SK-N-SH (cell line): ENCODE data around the gene RAB3A. TPM values are rescaled to one million over a fixed set of nuclear protein-coding genes. Genes with fewer than 3 reads are reported as not detected.

Experiments used
- CTCF ChIA-PET: fragments of 300-600, 350-600 bp; formaldehyde crosslinking; extraction: SDS; loops from one replicate; lab custom pipeline; 2021; lab: Yijun Ruan, JAX
- POLR2A ChIA-PET: fragments of 350-600 bp; sonication (Branson Sonifier 250); formaldehyde crosslinking; extraction: SDS; loops from one replicate; lab custom pipeline; 2020; ENCODE audit warnings: antibody characterized with exemption, inconsistent platforms; lab: Yijun Ruan, JAX
- DNase-seq: peaks from one replicate; pipeline ENCODE4 v3.0.0; 2012
- H2AFZ ChIP-seq: fragments of 200-600 bp; sonication (generic); 2 replicates; pipeline ENCODE4 v1.8.1; 2016; ENCODE audit warnings: antibody characterized with exemption, mild to moderate bottlenecking, low read depth
- H3F3A ChIP-seq: fragments of 200-600 bp; sonication (generic); replicated peaks from 2 replicates; pipeline ENCODE3; 2016; ENCODE audit warnings: antibody characterized with exemption, mild to moderate bottlenecking; ENCODE audit not compliant: insufficient read depth
- H3K27ac ChIP-seq, 2 experiments: fragments of 200-500 bp in 1 of 2; fragments of 200-600 bp in 1 of 2; sonication (Bioruptor generic) in 1 of 2; sonication (generic), shearing (Covaris generic) in 1 of 2; 2 replicates each; pipeline versions ENCODE4 v1.5.1 to v1.6.1; 2014 to 2016; ENCODE audit warnings: low read depth in 2 of 2, inconsistent platforms in 1 of 2, low read length in 1 of 2, mild to moderate bottlenecking in 1 of 2, mixed read lengths in 1 of 2
- H3K27me3 ChIP-seq: fragments of 200-600 bp; sonication (generic), shearing (Covaris generic); 2 replicates; pipeline ENCODE4 v1.6.1; 2016; ENCODE audit warnings: mixed run types; ENCODE audit not compliant: insufficient read depth
- H3K36me3 ChIP-seq, 2 experiments: fragments of 200-500 bp in 1 of 2; fragments of 200-600 bp in 1 of 2; sonication (Bioruptor generic) in 1 of 2; sonication (generic) in 1 of 2; replicated peaks in 1 of 2; 2 replicates each; pipeline versions ENCODE3 to v1.5.1; 2014 to 2016; ENCODE audit warnings: low read length in 1 of 2, mild to moderate bottlenecking in 1 of 2; ENCODE audit not compliant: insufficient read depth in 2 of 2, control insufficient read depth in 1 of 2
- H3K4me1 ChIP-seq, 2 experiments: fragments of 200-500 bp in 1 of 2; fragments of 200-600 bp in 1 of 2; sonication (Bioruptor generic) in 1 of 2; sonication (generic), shearing (Covaris generic) in 1 of 2; 2 replicates each; pipeline versions ENCODE4 v1.5.1 to v1.6.1; 2014 to 2016; ENCODE audit warnings: low read depth in 1 of 2, low read length in 1 of 2, mixed run types in 1 of 2; ENCODE audit not compliant: insufficient read depth in 2 of 2, control insufficient read depth in 1 of 2
- H3K4me2 ChIP-seq: fragments of 200-600 bp; sonication (generic), shearing (Covaris generic); 2 replicates; pipeline ENCODE4 v1.6.1; 2017; ENCODE audit warnings: mixed run types
- H3K4me3 ChIP-seq, 2 experiments: fragments of 200-500 bp in 1 of 2; fragments of 200-600 bp in 1 of 2; sonication (Bioruptor generic) in 1 of 2; sonication (generic), shearing (Covaris generic) in 1 of 2; 2 replicates each; pipeline versions ENCODE4 v1.5.1 to v1.8.1; 2014 to 2016; ENCODE audit warnings: low read depth in 2 of 2, inconsistent platforms in 1 of 2, low read length in 1 of 2, mild to moderate bottlenecking in 1 of 2, mixed read lengths in 1 of 2, moderate library complexity in 1 of 2
- H3K79me2 ChIP-seq: fragments of 200-600 bp; sonication (generic); 2 replicates; pipeline ENCODE4 v1.8.1; 2017; ENCODE audit warnings: mild to moderate bottlenecking; ENCODE audit not compliant: insufficient read depth
- H3K9ac ChIP-seq: fragments of 200-600 bp; sonication (generic); 2 replicates; pipeline ENCODE4 v1.6.1; 2017; ENCODE audit warnings: mixed run types
- H3K9me2 ChIP-seq: fragments of 200-600 bp; sonication (generic); 2 replicates; pipeline ENCODE4 v1.6.1; 2017; ENCODE audit warnings: mixed run types
- H3K9me3 ChIP-seq: fragments of 200-600 bp; sonication (generic); 2 replicates; pipeline ENCODE4 v1.6.1; 2017; ENCODE audit warnings: mixed run types, mild to moderate bottlenecking, moderate library complexity
- H4K20me1 ChIP-seq: fragments of 200-600 bp; sonication (generic); 2 replicates; pipeline ENCODE4 v1.6.1; 2017; ENCODE audit warnings: mild to moderate bottlenecking, mixed run types; ENCODE audit not compliant: insufficient read depth
- FOSL2 ChIP-seq: IDR thresholded peaks from 2 replicates; pipeline ENCODE4 v1.4.0; 2012; ENCODE audit warnings: low read depth, mild to moderate bottlenecking, moderate library complexity, borderline replicate concordance
- FOXM1 ChIP-seq: IDR thresholded peaks from 2 replicates; pipeline ENCODE4 v1.4.0; 2012; ENCODE audit warnings: low read depth, mild to moderate bottlenecking
- GATA2 ChIP-seq: sonication (generic); formaldehyde crosslinking; IDR thresholded peaks from 2 replicates; pipeline ENCODE4 v1.5.0; 2020; ENCODE audit warnings: mild to moderate bottlenecking, missing genetic modification reagents
- MEF2A ChIP-seq: IDR thresholded peaks from 2 replicates; pipeline ENCODE4 v1.4.0; 2012; ENCODE audit warnings: low read depth, borderline replicate concordance
- NFIC ChIP-seq: IDR thresholded peaks from 2 replicates; pipeline ENCODE4 v1.4.0; 2012; ENCODE audit warnings: borderline replicate concordance
- POLR2AphosphoS5 ChIP-seq: IDR thresholded peaks from 2 replicates; pipeline ENCODE4 v1.6.1; 2012; ENCODE audit warnings: low read depth, low read length
- RXRA ChIP-seq: IDR thresholded peaks from 2 replicates; pipeline ENCODE4 v1.4.0; 2012; ENCODE audit warnings: low read depth, mild to moderate bottlenecking, borderline replicate concordance
- WGBS: methylation state at CpG from one replicate; pipeline ENCODE4 v1.1.6; 2017; ENCODE audit warnings: low lambda C conversion rate; 5-methylcytosine and 5-hydroxymethylcytosine counted together
- polyA plus RNA-seq, 3 experiments: library from polyadenylated mRNA; depleted of rRNA; stranded (reverse); fragments of >200 nt; gene quantifications; 2 replicates each; pipeline ENCODE4 v1.2.3, GENCODE V29; 2012
- TF ChIP-seq, protein P1 (sequence below): IDR thresholded peaks from 2 replicates; pipeline ENCODE4 v1.4.0; 2012; ENCODE audit warnings: low read depth, borderline replicate concordance
- TF ChIP-seq, protein P2 (sequence below): IDR thresholded peaks from 2 replicates; pipeline ENCODE4 v1.4.0; 2012; ENCODE audit warnings: low read depth, borderline replicate concordance
- TF ChIP-seq, protein P3 (sequence below): IDR thresholded peaks from 2 replicates; pipeline ENCODE4 v1.4.0; 2012; ENCODE audit warnings: low read depth

RAB3A gene
- polyA plus RNA-seq, 1 of the 3 experiments (the other 2 are of a cell fraction): 9.7 TPM

DNA sequence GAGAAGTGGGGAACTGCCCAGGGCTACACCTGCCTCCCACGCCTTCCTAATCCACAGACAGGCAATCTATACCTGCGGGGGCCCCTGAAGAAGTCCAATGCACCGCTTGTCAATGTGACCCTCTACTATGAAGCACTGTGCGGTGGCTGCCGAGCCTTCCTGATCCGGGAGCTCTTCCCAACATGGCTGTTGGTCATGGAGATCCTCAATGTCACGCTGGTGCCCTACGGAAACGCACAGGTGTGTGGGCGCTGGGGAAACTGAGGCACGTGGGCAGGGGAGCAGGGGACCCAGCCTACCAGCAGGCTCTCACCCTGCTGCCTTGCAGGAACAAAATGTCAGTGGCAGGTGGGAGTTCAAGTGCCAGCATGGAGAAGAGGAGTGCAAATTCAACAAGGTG is 28.9 kb downstream of the RAB3A start (continued):
- TF ChIP-seq, protein P1, sequence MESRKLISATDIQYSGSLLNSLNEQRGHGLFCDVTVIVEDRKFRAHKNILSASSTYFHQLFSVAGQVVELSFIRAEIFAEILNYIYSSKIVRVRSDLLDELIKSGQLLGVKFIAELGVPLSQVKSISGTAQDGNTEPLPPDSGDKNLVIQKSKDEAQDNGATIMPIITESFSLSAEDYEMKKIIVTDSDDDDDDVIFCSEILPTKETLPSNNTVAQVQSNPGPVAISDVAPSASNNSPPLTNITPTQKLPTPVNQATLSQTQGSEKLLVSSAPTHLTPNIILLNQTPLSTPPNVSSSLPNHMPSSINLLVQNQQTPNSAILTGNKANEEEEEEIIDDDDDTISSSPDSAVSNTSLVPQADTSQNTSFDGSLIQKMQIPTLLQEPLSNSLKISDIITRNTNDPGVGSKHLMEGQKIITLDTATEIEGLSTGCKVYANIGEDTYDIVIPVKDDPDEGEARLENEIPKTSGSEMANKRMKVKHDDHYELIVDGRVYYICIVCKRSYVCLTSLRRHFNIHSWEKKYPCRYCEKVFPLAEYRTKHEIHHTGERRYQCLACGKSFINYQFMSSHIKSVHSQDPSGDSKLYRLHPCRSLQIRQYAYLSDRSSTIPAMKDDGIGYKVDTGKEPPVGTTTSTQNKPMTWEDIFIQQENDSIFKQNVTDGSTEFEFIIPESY: no peak
- no peak for TF ChIP-seq FOXM1
- TF ChIP-seq MEF2A: no peak

DNA sequence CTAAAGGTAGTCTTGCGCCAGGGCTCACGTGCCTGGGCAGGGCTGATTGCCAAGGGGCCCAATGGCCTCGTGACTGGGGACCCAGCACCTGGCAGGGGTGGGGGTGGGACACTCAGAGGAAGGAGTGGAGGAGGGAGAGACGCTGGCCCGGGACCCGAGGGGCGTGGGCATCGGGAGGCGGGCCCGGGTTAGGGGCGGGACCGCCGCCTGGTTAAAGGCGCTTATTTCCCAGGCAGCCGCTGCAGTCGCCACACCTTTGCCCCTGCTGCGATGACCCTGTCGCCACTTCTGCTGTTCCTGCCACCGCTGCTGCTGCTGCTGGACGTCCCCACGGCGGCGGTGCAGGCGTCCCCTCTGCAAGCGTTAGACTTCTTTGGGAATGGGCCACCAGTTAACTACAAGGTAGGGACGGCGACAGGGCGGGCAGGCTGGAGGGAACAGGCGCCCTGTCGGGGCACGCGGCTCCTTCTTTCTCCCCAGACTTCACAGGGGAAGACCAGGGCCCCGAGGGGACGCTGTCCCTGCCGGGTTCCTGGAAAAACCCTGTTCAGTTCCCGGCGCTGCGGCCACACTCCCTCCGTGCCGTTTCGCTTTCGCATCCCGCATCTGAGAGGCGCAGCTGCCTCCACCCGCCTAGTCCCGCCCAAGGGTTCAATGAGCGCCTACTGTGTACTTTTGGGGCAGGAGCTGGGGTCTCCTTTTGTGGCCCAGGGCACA is 30.1 kb downstream of the RAB3A start, which contains the start of gene IFI30:
Gene IFI30 (plus strand): TSS at position 242 of the 717 bp plus-strand sequence. CDS start 29 bp downstream, at position 271.
- TF ChIP-seq GATA2 (CRISPR knock-in tag): no peak
- TF ChIP-seq, protein P2, sequence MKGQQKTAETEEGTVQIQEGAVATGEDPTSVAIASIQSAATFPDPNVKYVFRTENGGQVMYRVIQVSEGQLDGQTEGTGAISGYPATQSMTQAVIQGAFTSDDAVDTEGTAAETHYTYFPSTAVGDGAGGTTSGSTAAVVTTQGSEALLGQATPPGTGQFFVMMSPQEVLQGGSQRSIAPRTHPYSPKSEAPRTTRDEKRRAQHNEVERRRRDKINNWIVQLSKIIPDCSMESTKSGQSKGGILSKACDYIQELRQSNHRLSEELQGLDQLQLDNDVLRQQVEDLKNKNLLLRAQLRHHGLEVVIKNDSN: no peak
- TF ChIP-seq, protein P3, sequence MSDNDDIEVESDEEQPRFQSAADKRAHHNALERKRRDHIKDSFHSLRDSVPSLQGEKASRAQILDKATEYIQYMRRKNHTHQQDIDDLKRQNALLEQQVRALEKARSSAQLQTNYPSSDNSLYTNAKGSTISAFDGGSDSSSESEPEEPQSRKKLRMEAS: peak; percentile 43; the same call in 1 of the 2 replicates
- TF ChIP-seq POLR2AphosphoS5: 0 out of 2 replicates have a peak, but pooled peaks have one; percentile 16
- TF ChIP-seq RXRA: no peak
- no peak for TF ChIP-seq FOSL2
- TF ChIP-seq NFIC: no peak
- Histone ChIP-seq H3K4me2 (peak within 1 kb of the TSS; percentile 94), H3K9me3 (no peaks in the 10 kb centered on the region), H3K27me3 (no peaks in the 10 kb centered on the region), H3F3A (peaks cover 5% of the 10 kb centered on the region), H4K20me1 (no peaks in the 10 kb centered on the region), H3K79me2 (no peaks in the 10 kb centered on the region), H3K9me2 (no peaks in the 10 kb centered on the region), H3K4me1 (peaks cover 0 to 8% of the 10 kb centered on the region in 2 experiments; a peak in 1 of 4 replicates), H3K9ac (peak within 1 kb of the TSS; percentile 52), H3K4me3 (peak within 1 kb of the TSS; percentile 63 to 78), H3K27ac (no peak within 1 kb of the TSS; a peak in 1 of 4 replicates), H3K36me3 (peaks cover 6 to 9% of the 10 kb centered on the region in 2 experiments), H2AFZ (peak within 1 kb of the TSS; percentile 87)
- DNase-seq: peak; percentile 88
- POLR2A ChIA-PET: interaction anchor here (0.6 kb wide), 1 partner anchor 12 kb away, joined by 3 read pairs; no protein-coding TSS in a partner anchor
- WGBS: 7% methylated on average over 31 of the region's 47 CpGs
- CTCF ChIA-PET: interaction anchor here (0.7 to 2.3 kb wide), 8 partner anchors 9 to 166 kb away, joined by 3 to 19 read pairs (median 6); partner anchors contain the start of gene MPV17L2
